Ramos (cell line): ENCODE data around the gene PPARD.

Source experiments
- in situ Hi-C: fragments of 300-500 bp; cut with MboI; formaldehyde crosslinking; loops from one replicate; pipeline ENCODE4 v1.14.3; 2022; ENCODE audit warnings: low sequenced_read_pairs; ENCODE audit not compliant: unreplicated experiment

PPARD gene

DNA sequence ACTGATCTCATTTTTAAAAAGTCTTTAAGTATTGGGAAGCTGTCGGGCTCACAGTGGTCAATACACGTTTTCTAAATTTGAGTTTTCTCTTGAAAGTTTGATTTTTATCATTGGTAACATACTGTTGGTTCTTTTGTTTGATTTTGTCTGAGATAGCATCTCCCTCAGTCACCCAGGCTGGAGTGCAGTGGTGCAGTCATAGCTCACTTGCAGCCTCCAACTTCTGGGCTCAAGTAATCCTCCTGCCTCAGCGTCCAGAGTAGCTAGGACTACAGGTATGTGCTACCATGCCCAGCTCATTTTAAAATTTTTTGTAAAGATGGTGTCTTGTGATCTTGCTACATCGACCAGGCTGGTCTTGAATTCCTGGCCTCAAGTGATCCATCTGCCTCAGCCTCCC is 9.1 kb downstream of the PPARD start:
- in situ Hi-C loops: no loop called here

DNA sequence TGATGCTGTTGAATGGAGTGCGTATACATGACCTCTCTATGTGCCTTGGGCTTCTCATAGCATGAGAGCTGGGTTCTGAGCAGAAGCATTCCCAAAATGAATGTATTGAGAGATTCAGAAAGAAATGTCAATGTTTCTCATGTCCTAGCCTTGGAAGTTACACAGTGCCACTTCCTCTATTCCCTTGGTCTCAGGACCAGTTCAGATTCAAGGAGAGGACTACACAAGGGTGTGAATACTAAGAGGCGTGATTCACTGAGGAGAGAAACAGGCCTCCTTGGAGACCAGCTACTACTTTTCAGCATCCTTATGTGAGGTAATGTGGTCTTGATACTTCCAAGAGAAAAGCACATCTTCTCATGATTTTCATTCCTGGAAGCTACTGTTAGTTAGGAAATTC is 10.4 kb downstream of the PPARD start:
- in situ Hi-C loops: no loop called here

DNA sequence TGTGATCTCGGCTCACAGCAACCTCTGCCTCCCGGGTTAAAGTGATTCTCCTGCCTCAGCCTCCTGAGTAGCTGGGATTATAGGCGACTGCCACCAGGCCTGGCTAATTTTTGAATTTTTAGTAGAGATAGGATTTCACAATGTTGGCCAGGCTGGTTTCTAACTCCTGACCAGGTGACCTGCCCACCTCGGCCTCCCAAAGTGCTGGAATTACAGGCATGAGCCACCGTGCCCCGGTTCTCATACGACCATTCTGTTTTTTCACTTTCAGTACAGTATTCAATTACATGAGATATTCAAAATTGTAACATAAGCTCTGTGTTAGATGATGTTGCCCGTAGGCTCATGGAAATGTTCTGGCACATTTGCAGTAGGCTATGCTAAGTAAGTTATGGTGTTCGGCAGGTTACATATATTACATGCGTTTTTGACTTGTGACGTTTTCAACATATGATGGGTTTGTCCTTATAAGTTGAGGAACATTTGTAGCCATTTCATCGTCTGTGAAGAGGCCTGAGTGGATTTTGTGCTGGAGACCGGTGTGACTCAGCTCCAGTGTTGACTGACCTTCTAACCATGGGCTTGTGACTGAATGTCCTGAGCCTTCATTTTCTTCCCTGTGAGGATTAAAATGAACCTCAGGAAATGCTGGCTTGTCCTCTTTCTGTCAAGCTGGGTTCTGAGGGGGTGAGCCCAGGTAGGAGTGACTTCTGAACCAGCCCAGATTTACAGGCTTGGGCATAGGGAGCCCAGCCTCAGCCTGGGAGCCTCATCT is 12.2 kb downstream of the PPARD start:
- in situ Hi-C loops: no loop called here

DNA sequence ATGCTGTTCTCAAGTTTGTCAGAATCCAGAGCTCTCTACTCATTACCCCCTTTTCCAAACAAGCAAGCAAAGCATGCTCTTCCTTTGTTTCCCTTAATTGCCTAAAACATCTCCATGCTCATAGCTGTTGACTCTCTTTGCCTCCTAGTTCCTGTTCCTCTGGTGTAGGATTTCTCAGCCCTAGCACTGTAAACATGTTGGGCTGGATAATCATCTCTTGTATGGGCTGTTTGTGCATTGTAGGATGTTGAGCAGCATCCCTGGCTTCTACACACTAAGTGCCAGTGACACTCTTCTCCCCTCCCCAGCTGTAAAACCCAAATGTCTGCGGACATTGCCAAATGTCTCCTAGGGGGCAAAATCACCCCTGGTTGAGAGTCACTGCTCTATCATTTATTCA is 14.0 kb downstream of the PPARD start:
- in situ Hi-C loops: no loop called here

DNA sequence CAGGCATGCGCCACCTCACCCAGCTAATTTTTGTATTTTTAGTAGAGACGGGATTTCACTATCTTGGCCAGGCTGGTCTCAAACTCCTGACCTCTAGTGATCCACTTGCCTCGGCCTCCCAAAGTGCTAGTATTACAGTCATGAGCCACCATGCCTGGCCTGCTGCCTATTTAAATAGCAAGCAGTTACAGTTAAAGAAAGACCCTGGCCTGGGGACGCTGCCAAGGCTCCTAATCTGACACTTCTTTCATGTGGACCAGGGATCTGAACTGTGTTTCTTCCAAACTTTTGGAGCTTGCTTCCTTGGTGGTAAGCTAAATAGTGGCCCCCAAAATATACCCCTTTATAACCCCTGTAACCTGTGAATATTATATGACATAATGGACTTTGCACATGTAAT is 15.3 kb downstream of the PPARD start:
- in situ Hi-C loops: no loop called here

DNA sequence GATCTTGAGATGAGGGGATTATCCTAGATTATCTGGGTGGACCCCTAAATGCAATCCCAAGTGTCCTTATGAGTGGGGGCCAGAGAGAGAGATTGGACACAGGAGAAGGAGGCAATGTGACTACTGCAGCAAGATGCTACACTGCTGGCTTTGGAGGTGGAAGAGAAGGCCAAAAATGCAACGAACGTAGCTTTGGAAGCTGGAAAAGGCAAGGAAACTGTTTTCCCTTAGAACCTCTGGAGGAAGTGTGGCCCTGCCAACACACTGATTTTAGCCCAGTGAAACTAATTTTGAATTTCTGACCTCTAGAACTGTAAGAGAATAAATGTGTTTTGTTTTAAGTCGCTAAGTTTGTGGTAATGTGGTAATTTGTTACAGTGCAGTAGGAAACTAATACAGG is 15.7 kb downstream of the PPARD start:
- in situ Hi-C loops: no loop called here

DNA sequence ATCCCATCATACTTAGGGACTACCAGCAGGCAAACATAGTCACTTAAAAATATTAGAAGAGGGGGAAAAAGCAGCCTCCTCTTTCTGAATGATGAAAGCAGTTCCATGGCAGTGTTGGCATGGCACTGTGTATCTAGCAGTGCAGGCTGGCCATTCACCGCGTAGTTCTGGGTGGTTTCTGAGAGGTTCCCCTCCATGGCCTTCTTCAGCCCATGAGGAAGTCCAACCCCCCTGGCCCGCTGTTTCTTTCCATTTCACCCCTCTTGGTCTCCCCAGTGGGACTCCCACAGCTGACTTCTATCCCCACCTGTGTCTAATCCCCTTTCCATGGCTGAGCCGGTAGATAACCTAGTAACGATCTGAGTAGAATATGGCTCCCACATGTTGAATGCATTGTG is 17.0 kb downstream of the PPARD start:
- in situ Hi-C loops: no loop called here

DNA sequence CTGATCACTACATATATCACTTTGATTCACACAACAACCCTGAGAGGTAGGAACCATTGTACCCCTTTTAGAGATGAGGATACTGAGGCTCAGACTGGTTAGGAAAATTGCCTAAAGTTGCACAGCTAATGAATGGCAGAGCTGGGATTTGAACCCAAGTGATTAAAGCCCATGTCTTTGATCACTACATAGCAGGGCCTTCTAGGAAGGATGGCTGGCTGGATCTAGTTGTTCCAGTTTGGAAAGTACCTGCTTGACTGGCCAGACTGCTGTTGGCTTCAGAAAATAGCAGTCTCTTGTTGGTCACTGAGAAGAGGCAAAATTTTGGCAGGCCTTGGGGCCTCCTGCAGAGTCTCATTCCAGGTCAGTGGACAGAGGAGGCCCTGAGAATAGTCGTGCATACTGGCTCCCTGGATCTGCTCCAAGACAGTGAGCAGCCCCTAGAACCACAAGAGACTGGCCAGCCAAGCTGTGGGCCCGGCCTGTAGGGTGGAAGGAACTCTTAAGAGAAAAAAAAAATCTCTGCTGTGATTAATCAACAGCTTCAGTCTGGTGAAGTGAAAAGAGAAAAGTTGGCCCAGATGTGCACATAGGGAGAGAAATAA is 17.5 kb downstream of the PPARD start:
- in situ Hi-C loops: no loop called here

DNA sequence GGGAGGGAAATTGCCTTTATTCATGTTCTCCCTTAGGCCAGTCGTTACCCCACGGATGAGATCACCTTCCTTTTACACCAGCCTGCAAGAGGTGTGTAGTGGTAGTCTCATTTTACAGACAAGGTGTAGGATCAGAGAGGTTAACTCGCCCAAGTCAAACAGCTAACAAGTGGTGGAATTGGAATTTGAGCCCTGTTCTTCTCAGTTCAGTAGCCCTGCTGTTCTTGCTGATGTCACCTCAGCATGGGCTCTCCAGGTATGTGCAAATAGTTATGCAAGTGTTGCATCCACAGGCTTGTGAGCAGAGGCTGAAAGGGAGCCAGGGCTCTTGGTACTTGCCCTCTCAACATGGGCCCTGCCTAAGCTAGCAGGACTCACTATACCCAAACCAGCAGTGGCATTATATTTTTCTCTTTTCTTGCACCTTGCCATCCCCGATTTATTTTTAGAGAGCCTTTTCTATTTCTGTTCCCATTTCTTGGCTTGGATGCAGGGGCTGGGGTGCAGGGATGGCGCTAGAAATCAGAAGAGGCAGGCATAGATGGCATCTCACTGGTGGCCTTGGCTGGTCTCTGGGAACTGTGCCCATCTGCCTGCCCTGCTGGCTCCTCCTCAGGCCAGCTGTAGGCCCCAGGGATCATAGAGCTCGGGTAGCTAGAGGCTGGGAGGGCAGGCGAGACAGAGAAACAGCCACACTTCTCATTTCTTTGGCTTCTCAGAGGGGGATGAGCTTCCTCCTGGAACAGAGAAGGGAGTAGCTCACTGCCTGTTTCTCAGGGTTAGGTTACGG is 18.2 kb downstream of the PPARD start:
- in situ Hi-C loops: no loop called here

DNA sequence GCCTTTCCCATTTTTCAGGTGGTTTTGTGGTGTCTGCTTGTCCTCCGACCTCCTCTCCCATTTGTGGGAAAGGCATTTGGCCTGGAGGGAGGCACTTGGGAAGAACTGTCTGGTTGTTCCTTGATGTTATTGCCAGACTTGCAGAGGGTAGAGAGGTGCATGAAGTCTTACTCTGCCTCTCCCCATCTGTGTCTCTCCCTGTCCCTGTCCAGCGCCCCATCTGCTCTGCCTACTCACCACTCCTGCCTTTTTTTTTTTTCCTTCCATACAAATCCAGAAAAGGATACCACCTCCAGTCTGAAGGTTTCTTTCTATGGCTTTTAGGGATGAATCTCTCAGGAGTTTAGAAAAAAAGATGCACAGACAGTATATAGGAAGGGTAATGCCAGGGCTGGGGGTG is 19.8 kb downstream of the PPARD start:
- in situ Hi-C loops: no loop called here

DNA sequence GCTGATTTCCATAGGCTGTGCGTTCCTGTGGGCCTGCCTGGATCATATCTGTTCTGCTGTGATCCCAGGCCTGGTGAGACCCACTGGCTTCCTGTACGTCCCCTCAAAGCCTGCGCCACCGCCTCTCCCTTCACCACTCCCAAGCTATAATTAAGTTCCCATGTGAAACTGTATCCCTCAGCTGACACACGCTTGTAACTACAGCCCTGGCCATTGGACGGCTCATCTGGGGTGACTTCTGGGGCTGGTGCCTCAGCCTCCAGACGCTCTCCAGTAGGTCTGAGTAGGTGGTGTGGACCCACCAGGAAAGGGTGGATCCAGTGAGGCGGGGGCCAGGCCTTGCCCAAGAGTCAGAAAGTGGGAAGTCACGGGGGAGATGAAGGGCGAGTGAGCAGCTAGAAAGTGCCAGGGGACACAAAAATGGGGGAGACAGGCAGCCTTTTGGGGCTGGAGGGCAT is 21.0 kb downstream of the PPARD start:
- in situ Hi-C loops: no loop called here

DNA sequence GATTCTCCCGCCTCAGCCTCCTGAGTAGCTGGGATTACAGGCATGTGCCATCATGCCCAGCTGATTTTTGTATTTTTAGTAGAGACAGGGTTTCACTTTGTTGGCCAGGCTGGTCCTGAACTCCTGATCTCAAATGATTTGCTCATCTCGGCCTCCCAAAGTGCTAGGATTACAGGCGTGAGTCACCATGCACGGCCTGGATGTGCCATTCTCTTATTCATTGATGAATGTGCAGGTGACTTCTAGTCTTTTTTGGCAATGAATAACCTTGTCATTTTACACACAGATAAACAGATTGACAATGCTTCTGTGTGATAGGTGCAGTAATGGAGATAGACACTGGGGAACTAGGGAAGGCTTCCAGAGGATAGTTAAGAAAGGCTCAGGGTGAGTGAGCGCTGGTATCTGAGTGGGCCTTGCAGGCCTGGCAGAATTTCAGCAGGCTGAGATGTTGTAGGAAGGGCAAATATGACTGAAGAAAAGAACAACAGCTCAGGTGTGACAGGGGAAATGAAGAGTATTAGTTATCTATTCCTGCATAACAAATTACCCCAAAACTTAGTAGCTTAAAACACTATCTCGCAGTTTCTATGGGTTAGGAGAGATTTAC is 23.3 kb downstream of the PPARD start:
- in situ Hi-C loops: no loop called here

DNA sequence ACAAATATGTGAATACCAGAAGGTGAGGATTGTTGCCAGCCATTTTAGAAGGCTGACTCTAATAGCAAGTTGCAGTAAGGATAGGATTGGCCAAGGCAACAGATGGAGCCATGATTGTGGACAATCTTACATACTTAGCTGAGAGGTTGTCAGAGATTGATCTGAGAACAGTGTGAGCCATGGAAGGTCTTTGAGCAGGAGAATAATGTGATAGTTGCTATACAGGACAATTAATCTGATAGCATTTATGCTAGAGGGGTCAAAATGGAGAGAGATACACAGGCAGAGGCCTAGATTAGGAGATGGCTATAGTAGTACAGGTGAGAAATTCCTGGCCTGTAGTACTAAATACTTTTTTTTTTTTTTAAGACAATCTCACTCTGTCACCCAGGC is 23.8 kb downstream of the PPARD start:
- in situ Hi-C loops: no loop called here

DNA sequence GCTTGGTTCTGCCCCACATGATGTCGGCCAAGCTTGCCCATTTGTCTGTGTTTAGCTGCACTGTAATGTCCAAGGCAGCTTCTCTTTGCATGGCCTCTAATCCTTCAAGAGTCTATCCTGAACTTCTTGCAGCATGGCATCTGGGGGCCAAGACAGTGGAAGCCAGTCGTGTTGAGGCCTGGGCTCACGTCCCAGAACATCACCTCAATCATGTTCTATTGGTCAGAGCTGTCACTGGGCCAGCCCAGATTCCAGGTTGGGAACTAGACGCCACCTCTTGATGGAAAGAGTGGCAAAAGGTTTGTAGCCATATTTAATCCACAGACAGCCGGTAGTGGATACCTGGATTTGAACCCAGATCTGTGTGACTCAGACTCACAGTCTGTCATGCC is 25.3 kb downstream of the PPARD start:
- in situ Hi-C loops: no loop called here

DNA sequence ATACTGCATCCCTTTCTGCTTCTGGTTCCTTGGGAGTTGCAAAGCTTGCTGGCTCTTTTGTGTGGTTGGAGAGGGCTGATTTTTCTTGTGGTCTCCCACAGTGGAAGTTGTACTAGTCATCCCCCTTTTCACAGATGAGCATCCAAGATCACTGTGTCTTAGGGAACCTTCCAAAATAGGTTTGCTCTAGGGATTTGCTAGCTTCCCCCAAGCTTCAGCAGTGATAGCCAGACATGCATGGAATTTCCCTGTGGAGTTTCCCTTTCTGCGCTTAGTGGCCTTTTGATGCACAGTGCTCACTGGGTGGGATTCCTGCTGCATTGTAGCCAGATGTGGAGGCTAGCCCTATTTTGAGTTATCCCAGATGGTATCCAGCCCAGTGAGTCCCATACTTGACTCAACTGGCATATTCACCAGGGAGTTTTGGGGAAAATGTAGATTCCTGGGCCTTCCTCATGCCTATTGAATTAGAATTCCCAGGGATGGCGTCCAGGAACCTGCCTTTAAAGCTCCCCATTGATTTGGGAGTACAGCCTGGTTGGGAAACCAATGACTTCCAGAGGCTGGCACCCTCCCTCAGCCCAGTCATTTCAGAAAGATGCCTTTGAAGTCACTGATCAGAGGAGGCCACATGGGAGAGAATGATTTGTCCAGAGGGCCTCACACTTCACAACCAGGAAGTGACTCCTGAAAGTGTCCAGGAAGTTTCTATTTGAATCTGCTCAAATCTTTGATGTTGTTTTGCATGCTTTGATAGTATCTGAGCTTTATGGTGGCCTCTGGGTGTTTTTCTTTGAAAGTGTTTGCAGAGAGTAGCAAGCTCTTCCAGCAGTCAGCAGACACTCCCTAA is 25.9 kb downstream of the PPARD start:
- in situ Hi-C loops: no loop called here

DNA sequence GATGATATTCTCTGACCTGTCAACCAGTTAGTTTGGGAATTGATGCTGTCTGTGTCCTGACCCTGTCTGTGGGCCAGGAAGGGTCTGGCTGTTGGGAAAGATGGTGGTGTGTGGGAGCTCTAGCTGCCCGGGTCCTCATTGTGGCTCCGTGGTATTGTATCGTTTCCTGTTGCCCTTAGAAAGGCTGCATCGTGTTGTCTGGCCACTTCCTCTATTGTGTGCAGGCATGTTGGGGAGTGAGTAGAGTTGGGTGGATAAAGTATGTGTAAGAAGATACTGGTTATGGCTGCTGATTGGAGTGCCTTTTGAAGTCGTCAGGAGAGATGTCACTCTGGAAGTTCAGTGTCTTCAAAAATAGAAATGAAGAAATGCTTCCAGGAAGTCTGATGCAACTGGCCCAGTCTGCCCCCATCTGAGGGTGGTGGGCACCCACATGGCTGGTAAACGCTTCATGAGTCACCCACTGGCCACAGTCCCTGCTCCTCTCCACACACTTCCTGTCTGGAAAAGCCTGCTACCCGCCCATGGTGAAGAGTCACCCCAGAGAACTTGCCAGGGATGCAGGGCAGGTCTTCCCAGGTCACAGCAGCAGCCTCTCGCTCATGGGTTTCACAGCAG is 27.9 kb downstream of the PPARD start:
- in situ Hi-C loops: no loop called here

DNA sequence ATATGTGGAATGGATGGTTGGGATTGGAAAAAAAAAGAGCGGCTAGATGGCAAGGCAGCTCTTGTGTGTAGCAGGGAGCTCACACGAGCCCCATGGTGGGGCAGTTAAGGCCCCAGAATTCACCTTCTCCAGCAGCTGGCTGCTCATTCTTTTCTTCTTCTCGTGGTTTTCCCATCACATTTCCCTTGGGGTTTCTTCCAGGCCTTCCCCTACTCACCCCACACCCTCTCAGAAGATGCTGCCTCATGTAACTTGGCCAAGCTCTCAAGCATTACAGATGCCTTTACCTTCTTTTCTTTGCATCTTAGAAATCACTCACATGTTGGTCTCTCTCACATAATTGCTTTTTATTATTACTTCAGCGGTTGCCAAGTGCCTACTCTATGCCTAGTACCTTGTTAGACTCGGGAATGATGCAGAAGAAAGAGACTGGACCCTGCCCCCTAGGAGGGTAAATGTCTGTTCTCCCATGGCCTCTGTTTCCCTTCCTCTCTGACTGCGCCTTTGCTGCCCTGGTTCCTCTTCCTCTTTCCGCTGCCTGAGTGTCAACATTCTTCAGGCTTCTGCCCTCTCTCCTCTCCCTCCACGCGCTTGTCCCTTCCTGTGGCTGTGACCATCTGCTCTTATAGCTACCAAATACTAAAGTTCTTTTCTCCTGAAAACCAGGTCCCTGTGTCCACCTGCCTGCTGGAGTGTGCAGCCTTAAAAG is 28.6 kb downstream of the PPARD start:
- in situ Hi-C loops: no loop called here

DNA sequence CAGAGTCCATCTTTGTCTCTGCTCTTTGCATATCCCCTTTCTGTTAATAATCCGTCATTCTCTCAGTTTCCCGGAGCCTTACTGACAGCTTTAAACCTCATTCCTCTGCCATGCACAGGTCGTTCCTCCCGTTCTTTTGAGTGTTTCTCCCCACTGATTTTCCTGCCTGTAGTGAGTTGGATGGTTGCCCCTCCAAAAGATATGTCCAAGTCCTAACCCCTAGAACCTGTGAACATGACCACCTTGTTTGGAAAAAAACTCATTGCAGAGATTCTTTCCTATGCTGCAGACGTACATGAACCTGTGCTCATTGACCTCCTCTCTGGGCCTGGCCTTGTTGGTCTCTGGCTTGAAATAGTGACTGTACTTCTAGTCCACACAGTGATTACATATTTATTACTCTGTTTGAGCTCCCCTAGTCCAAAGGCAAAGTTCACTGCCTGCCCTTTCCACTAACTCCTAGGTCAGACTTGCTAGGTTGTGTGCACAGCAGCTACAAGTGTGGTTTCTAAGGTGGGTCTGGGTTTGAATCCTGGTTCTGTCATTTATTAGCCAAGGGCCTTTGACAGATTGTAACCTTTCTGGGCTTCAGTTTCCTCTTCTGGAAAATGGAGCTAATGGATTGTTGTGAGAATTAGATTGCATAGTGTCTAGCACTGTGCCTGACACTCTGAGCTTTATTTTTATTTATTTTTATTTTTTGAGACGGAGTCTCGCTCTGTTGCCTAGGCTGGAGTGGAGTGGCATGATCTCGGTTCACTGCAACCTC is 29.3 kb downstream of the PPARD start:
- in situ Hi-C loops: no loop called here
